ENCODE data around the gene HAUS5.
"Not testable (repeated sequence)": the region's sequence is repeated elsewhere in the genome, so short reads cannot be mapped to it uniquely, and the experiment has no call there.

HAUS5 gene

DNA sequence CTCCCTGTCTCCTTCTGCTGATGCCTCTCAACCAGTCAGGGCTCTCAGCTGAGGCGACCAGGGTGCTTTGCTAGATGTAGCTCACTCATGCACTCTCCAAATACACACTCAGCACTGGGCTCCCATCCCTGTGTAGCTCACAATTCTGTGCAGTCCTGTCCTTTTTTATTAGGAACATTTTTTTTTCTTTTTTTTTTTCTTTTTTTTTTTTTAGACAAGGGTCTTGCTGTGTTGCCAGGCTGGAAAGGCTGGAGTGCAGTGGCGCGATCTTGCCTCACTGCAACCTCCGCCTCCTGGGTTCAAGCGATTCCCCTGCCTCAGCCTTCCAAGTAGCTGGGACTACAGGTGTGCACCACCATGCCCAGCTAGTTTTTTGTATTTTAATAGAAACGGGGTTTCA lies 42.3 kb downstream of the HAUS5 start:
- not testable (repeated sequence) for H3K27ac ChIP-seq (ENCODE audit: low read length); H3K4me3 ChIP-seq (ENCODE audit: low read length); H3K27me3 ChIP-seq (ENCODE audit: control insufficient read depth, insufficient read depth, low read length); H3K4me1 ChIP-seq (ENCODE audit: control insufficient read depth, insufficient read depth, low read length); H3K9me3 ChIP-seq (ENCODE audit: control insufficient read depth, insufficient read depth, low read length); DNase-seq (ENCODE audit: low read depth, low spot score)
- peaks cover 25% of the 10 kb centered on the region for H3K36me3 ChIP-seq (ENCODE audit: control insufficient read depth, insufficient read depth, low read length)
- no CpG with 5 or more reads among the region's 6 CpGs for WGBS (ENCODE audit: insufficient coverage, insufficient read length)

GRCh38 chr19:35655600-35655999 lies 43.1 kb downstream of the HAUS5 start:
- WGBS (ENCODE audit: insufficient coverage, insufficient read length), result no CpG with 5 or more reads among the region's 4 CpGs
- Histone ChIP-seq H3K36me3 (ENCODE audit: control insufficient read depth, insufficient read depth, low read length) (peaks cover 25% of the 10 kb centered on the region), H3K4me3 (ENCODE audit: low read length) (no peak overlapping the region), H3K27ac (ENCODE audit: low read length) (no peak overlapping the region), H3K9me3 (ENCODE audit: control insufficient read depth, insufficient read depth, low read length) (no peaks in the 10 kb centered on the region), H3K4me1 (ENCODE audit: control insufficient read depth, insufficient read depth, low read length) (no peaks in the 10 kb centered on the region), H3K27me3 (ENCODE audit: control insufficient read depth, insufficient read depth, low read length) (no peaks in the 10 kb centered on the region)
- no peak for DNase-seq (ENCODE audit: low read depth, low spot score)

DNA sequence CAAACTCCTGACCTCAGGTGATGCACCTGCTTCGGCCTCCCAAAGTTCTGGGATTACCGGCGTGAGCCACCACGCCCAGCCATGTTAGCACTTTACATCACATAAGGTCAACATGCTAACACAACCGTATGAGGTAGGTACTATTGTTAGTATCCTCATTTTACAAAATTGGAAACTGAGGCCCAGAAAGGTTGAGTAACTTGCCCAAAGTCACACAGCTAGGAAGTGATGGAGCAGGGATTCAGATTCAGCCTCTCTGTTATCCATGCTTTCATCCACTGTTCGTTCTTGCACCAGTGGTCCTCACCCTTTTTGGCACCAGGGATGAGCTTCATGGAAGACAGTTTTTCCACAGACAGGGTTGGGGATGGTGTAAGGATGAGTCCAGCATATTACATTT lies 44.2 kb downstream of the HAUS5 start:
- Histone ChIP-seq H3K4me3 (ENCODE audit: low read length) (no peak overlapping the region), H3K4me1 (ENCODE audit: control insufficient read depth, insufficient read depth, low read length) (no peaks in the 10 kb centered on the region), H3K36me3 (ENCODE audit: control insufficient read depth, insufficient read depth, low read length) (peaks cover 17% of the 10 kb centered on the region)

DNA sequence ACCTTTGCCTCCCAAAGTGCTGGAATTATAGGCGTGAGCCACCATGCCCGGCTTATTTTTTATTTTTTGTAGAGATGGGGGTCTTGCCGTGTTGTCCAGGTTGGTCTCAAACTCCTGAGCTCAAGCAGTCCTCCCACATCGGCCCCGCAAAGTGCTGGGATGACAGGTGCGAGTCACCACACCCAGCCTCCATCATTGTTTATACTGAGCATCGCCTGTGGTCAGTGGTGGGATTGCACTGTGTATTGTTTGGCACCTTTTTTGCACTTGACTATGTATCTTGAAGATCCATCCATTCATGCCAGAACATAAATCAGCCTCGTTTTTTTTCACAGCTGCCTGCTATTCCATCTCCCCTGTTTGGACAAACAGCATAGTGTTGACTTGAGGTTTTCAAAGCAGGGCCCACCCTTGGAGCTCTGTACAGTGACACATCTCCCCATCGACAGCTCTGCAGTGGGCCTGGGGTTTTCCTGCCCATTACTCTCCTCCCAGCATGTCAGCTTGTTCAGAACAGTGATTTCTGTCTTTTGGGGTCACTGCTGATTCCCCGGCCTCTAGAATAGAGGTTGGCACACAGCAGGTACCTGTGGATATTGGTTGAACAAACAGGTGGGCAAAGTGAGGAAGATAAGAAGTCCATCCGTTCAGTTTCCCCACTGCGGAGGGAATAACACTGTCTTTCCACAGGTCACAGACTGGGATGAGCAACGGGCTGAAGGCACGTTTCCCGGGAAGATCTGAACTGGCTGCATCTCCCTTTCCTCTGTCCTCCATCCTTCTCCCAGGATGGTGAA lies 45.6 kb downstream of the HAUS5 start:
- H3K4me1 ChIP-seq (ENCODE audit: control insufficient read depth, insufficient read depth, low read length), result no peaks in the 10 kb centered on the region
- no peaks in the 10 kb centered on the region for H3K27me3 ChIP-seq (ENCODE audit: control insufficient read depth, insufficient read depth, low read length)
- peaks cover 17% of the 10 kb centered on the region for H3K36me3 ChIP-seq (ENCODE audit: control insufficient read depth, insufficient read depth, low read length)
- DNase-seq (ENCODE audit: low read depth, low spot score), result no peak
- H3K9me3 ChIP-seq (ENCODE audit: control insufficient read depth, insufficient read depth, low read length), result no peaks in the 10 kb centered on the region
- H3K27ac ChIP-seq (ENCODE audit: low read length), result no peak overlapping the region
- H3K4me3 ChIP-seq (ENCODE audit: low read length), result no peak overlapping the region
- no CpG with 5 or more reads among the region's 15 CpGs for WGBS (ENCODE audit: insufficient coverage, insufficient read length)

More for the DNA sequence above, 44.2 kb downstream of the HAUS5 start:
- H3K27me3 ChIP-seq (ENCODE audit: control insufficient read depth, insufficient read depth, low read length), result no peaks in the 10 kb centered on the region
- no peak overlapping the region for H3K27ac ChIP-seq (ENCODE audit: low read length)
- no CpG with 5 or more reads among the region's 6 CpGs for WGBS (ENCODE audit: insufficient coverage, insufficient read length)
- no peak for DNase-seq (ENCODE audit: low read depth, low spot score)
- no peaks in the 10 kb centered on the region for H3K9me3 ChIP-seq (ENCODE audit: control insufficient read depth, insufficient read depth, low read length)

DNA sequence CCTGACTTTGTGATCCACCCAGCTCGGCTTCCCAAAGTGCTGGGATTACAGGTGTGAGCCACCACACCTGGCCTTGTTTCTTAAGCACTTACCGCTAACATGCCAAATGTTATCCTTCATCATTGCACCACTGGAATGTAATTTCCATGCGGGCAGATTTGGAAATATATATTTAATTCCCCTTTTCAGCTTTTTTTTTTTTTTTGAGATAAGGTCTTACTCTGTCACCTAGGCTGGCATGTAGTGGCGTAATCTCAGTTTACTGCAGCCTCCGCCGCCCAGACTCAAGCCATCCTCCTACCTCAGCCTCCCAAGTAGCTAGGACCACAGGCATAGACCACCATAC lies 49.4 kb downstream of the HAUS5 start:
- no peak for DNase-seq (ENCODE audit: low read depth, low spot score)
- Histone ChIP-seq H3K36me3 (ENCODE audit: control insufficient read depth, insufficient read depth, low read length) (peaks cover 6% of the 10 kb centered on the region; the same call in 1 of the 2 replicates), H3K27me3 (ENCODE audit: control insufficient read depth, insufficient read depth, low read length) (no peaks in the 10 kb centered on the region), H3K27ac (ENCODE audit: low read length) (no peak overlapping the region), H3K4me3 (ENCODE audit: low read length) (no peak overlapping the region), H3K9me3 (ENCODE audit: control insufficient read depth, insufficient read depth, low read length) (no peaks in the 10 kb centered on the region), H3K4me1 (ENCODE audit: control insufficient read depth, insufficient read depth, low read length) (no peaks in the 10 kb centered on the region)
- WGBS (ENCODE audit: insufficient coverage, insufficient read length), result no CpG with 5 or more reads among the region's 6 CpGs

DNA sequence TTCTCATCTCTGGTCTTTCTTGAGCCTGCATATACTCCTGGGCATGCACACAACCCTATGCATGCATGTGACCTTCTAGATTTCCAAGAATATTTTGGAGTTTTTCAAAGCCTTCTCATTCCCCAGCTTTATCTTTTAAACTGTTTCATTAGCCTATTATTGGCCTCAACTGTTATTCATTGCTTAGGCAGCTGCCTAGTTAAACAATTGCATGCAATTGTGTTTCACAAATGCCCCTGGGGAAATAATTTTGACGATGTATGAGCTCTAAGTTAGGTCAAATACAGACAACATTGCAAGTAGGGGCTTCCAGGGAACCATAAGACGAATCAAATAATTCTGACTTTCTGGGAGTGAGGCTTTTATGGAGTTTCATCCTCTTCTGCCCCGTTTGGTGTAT lies 51.4 kb downstream of the HAUS5 start:
- Histone ChIP-seq H3K27ac (ENCODE audit: low read length) (no peak overlapping the region), H3K4me1 (ENCODE audit: control insufficient read depth, insufficient read depth, low read length) (no peaks in the 10 kb centered on the region), H3K27me3 (ENCODE audit: control insufficient read depth, insufficient read depth, low read length) (no peaks in the 10 kb centered on the region), H3K9me3 (ENCODE audit: control insufficient read depth, insufficient read depth, low read length) (no peaks in the 10 kb centered on the region), H3K36me3 (ENCODE audit: control insufficient read depth, insufficient read depth, low read length) (no peaks in the 10 kb centered on the region), H3K4me3 (ENCODE audit: low read length) (no peak overlapping the region)
- WGBS (ENCODE audit: insufficient coverage, insufficient read length), result no CpG with 5 or more reads among the region's 3 CpGs
- DNase-seq (ENCODE audit: low read depth, low spot score), result no peak

DNA sequence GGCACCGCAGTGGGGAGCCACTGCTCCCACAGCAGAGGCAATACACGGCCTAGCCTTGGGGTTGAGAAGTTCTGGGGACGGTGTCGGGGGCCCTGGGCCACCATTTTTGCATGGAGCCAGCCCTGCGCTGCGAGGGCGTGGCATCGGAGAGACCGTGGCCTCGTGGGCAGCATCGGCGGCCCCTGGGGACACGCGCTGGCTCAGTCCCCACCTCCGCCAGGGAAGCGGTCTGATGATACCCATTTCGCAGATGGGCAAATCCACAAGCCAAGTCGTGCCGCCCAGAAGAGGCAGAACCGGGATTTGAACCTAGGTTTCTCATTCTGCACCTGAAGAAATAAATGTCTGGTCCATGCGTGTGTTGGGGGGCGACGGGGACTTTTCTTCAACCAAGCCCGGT lies 52.6 kb downstream of the HAUS5 start:
- H3K27me3 ChIP-seq (ENCODE audit: control insufficient read depth, insufficient read depth, low read length), result no peaks in the 10 kb centered on the region

DNA sequence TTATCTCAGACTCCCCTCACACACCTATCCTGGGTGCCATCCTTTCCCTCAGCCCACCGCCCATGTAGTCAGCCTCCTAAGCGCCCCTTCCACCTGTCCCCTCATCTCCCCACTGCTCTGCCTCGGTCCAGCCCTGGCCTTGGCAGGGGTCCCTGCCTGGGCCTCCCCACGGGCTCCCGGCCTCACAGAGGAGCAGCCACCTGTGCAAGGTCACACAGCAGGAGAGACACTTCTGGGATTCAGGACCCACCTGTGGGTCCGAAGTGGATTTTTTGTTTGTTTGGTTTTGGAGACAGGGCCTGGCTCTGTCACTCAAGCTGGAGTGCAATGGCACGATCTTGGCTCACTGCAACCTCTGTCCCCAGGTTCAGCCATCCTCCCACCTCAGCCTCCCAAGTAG lies 53.1 kb downstream of the HAUS5 start:
- Histone ChIP-seq H3K27ac (ENCODE audit: low read length) (no peak overlapping the region), H3K36me3 (ENCODE audit: control insufficient read depth, insufficient read depth, low read length) (no peaks in the 10 kb centered on the region), H3K9me3 (ENCODE audit: control insufficient read depth, insufficient read depth, low read length) (no peaks in the 10 kb centered on the region), H3K27me3 (ENCODE audit: control insufficient read depth, insufficient read depth, low read length) (no peaks in the 10 kb centered on the region), H3K4me1 (ENCODE audit: control insufficient read depth, insufficient read depth, low read length) (no peaks in the 10 kb centered on the region), H3K4me3 (ENCODE audit: low read length) (no peak overlapping the region)
- DNase-seq (ENCODE audit: low read depth, low spot score), result no peak
- WGBS (ENCODE audit: insufficient coverage, insufficient read length), result no CpG with 5 or more reads among the region's 7 CpGs

More for the DNA sequence above, 52.6 kb downstream of the HAUS5 start:
- Histone ChIP-seq H3K4me1 (ENCODE audit: control insufficient read depth, insufficient read depth, low read length) (no peaks in the 10 kb centered on the region), H3K27ac (ENCODE audit: low read length) (no peak overlapping the region), H3K9me3 (ENCODE audit: control insufficient read depth, insufficient read depth, low read length) (no peaks in the 10 kb centered on the region), H3K4me3 (ENCODE audit: low read length) (no peak overlapping the region), H3K36me3 (ENCODE audit: control insufficient read depth, insufficient read depth, low read length) (no peaks in the 10 kb centered on the region)
- WGBS (ENCODE audit: insufficient coverage, insufficient read length), result no CpG with 5 or more reads among the region's 24 CpGs
- DNase-seq (ENCODE audit: low read depth, low spot score), result no peak

- Histone ChIP-seq H3K27me3 (ENCODE audit: control insufficient read depth, insufficient read depth, low read length) (no peaks in the 10 kb centered on the region), H3K4me3 (ENCODE audit: low read length) (no peak within 1 kb of the TSS), H3K9me3 (ENCODE audit: control insufficient read depth, insufficient read depth, low read length) (no peaks in the 10 kb centered on the region), H3K36me3 (ENCODE audit: control insufficient read depth, insufficient read depth, low read length) (no peaks in the 10 kb centered on the region), H3K4me1 (ENCODE audit: control insufficient read depth, insufficient read depth, low read length) (no peaks in the 10 kb centered on the region), H3K27ac (ENCODE audit: low read length) (no peak within 1 kb of the TSS)
- no CpG with 5 or more reads among the region's 16 CpGs for WGBS (ENCODE audit: insufficient coverage, insufficient read length)
- DNase-seq (ENCODE audit: low read depth, low spot score), result no peak
Measured at GRCh38 chr19:35666251-35666913, 53.8 kb downstream of the HAUS5 start, which contains the start of gene UPK1A. TSS of gene UPK1A (plus strand) at chr19:35666517. CDS start at chr19:35666813, 296 bp downstream.

- no CpG with 5 or more reads among the region's 6 CpGs for WGBS (ENCODE audit: insufficient coverage, insufficient read length)
- Histone ChIP-seq H3K36me3 (ENCODE audit: control insufficient read depth, insufficient read depth, low read length) (no peaks in the 10 kb centered on the region), H3K9me3 (ENCODE audit: control insufficient read depth, insufficient read depth, low read length) (no peaks in the 10 kb centered on the region), H3K4me3 (ENCODE audit: low read length) (no peak overlapping the region), H3K4me1 (ENCODE audit: control insufficient read depth, insufficient read depth, low read length) (no peaks in the 10 kb centered on the region), H3K27ac (ENCODE audit: low read length) (no peak overlapping the region), H3K27me3 (ENCODE audit: control insufficient read depth, insufficient read depth, low read length) (no peaks in the 10 kb centered on the region)
- no peak for DNase-seq (ENCODE audit: low read depth, low spot score)
Measured at GRCh38 chr19:35669566-35669965, 57.0 kb downstream of the HAUS5 start.
